ENCODE measurements around the gene EEIG1.

DNA sequence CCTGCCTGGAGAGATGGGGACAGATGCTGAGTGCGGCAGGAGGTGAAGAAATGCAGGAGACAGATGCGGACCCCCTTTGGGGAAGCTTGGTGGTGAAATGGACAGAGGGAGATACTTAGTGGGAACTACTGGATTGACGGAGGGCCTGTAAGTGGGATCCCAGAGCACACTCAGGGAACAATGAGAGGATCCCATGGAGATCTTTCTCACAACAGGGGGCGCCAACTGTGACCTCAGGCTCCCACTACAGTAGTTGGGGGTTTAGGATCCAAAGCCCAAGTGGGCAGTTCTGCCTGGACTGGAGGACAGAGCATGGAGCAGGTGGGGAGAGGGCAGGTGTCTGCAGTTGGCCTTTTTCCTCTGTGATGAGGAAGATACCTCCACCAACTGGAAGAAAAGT is 46.5 kb downstream of the EEIG1 start:
- TF ChIP-seq ZBTB8A (tag by site-specific recombination; IDR thresholded peaks at IDR 0.05), result no peak
- TF ChIP-seq ZNF501 (tag by site-specific recombination; IDR thresholded peaks at IDR 0.05), result no peak
- TF ChIP-seq, protein P1, sequence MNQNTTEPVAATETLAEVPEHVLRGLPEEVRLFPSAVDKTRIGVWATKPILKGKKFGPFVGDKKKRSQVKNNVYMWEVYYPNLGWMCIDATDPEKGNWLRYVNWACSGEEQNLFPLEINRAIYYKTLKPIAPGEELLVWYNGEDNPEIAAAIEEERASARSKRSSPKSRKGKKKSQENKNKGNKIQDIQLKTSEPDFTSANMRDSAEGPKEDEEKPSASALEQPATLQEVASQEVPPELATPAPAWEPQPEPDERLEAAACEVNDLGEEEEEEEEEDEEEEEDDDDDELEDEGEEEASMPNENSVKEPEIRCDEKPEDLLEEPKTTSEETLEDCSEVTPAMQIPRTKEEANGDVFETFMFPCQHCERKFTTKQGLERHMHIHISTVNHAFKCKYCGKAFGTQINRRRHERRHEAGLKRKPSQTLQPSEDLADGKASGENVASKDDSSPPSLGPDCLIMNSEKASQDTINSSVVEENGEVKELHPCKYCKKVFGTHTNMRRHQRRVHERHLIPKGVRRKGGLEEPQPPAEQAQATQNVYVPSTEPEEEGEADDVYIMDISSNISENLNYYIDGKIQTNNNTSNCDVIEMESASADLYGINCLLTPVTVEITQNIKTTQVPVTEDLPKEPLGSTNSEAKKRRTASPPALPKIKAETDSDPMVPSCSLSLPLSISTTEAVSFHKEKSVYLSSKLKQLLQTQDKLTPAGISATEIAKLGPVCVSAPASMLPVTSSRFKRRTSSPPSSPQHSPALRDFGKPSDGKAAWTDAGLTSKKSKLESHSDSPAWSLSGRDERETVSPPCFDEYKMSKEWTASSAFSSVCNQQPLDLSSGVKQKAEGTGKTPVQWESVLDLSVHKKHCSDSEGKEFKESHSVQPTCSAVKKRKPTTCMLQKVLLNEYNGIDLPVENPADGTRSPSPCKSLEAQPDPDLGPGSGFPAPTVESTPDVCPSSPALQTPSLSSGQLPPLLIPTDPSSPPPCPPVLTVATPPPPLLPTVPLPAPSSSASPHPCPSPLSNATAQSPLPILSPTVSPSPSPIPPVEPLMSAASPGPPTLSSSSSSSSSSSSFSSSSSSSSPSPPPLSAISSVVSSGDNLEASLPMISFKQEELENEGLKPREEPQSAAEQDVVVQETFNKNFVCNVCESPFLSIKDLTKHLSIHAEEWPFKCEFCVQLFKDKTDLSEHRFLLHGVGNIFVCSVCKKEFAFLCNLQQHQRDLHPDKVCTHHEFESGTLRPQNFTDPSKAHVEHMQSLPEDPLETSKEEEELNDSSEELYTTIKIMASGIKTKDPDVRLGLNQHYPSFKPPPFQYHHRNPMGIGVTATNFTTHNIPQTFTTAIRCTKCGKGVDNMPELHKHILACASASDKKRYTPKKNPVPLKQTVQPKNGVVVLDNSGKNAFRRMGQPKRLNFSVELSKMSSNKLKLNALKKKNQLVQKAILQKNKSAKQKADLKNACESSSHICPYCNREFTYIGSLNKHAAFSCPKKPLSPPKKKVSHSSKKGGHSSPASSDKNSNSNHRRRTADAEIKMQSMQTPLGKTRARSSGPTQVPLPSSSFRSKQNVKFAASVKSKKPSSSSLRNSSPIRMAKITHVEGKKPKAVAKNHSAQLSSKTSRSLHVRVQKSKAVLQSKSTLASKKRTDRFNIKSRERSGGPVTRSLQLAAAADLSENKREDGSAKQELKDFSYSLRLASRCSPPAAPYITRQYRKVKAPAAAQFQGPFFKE (tag by site-specific recombination; IDR thresholded peaks at IDR 0.05; ENCODE audit: borderline replicate concordance), result no peak
- no peak for TF ChIP-seq KLF16 (tag by site-specific recombination; IDR thresholded peaks at IDR 0.05)
- TF ChIP-seq, protein P2, sequence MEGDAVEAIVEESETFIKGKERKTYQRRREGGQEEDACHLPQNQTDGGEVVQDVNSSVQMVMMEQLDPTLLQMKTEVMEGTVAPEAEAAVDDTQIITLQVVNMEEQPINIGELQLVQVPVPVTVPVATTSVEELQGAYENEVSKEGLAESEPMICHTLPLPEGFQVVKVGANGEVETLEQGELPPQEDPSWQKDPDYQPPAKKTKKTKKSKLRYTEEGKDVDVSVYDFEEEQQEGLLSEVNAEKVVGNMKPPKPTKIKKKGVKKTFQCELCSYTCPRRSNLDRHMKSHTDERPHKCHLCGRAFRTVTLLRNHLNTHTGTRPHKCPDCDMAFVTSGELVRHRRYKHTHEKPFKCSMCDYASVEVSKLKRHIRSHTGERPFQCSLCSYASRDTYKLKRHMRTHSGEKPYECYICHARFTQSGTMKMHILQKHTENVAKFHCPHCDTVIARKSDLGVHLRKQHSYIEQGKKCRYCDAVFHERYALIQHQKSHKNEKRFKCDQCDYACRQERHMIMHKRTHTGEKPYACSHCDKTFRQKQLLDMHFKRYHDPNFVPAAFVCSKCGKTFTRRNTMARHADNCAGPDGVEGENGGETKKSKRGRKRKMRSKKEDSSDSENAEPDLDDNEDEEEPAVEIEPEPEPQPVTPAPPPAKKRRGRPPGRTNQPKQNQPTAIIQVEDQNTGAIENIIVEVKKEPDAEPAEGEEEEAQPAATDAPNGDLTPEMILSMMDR (tag by site-specific recombination; IDR thresholded peaks at IDR 0.05), result no peak
- TF ChIP-seq ZNF132 (tag by site-specific recombination; IDR thresholded peaks at IDR 0.05; ENCODE audit: borderline replicate concordance), result no peak
- TF ChIP-seq, protein P3, sequence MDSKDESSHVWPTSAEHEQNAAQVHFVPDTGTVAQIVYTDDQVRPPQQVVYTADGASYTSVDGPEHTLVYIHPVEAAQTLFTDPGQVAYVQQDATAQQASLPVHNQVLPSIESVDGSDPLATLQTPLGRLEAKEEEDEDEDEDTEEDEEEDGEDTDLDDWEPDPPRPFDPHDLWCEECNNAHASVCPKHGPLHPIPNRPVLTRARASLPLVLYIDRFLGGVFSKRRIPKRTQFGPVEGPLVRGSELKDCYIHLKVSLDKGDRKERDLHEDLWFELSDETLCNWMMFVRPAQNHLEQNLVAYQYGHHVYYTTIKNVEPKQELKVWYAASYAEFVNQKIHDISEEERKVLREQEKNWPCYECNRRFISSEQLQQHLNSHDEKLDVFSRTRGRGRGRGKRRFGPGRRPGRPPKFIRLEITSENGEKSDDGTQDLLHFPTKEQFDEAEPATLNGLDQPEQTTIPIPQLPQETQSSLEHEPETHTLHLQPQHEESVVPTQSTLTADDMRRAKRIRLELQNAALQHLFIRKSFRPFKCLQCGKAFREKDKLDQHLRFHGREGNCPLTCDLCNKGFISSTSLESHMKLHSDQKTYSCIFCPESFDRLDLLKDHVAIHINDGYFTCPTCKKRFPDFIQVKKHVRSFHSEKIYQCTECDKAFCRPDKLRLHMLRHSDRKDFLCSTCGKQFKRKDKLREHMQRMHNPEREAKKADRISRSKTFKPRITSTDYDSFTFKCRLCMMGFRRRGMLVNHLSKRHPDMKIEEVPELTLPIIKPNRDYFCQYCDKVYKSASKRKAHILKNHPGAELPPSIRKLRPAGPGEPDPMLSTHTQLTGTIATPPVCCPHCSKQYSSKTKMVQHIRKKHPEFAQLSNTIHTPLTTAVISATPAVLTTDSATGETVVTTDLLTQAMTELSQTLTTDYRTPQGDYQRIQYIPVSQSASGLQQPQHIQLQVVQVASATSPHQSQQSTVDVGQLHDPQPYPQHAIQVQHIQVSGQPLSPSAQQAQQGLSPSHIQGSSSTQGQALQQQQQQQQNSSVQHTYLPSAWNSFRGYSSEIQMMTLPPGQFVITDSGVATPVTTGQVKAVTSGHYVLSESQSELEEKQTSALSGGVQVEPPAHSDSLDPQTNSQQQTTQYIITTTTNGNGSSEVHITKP (tag by site-specific recombination; IDR thresholded peaks at IDR 0.05), result no peak
- no peak for TF ChIP-seq ZNF335 (tag by site-specific recombination; conservative IDR thresholded peaks at IDR 0.05)
- no peak for TF ChIP-seq ZNF561 (tag by site-specific recombination; IDR thresholded peaks at IDR 0.05; ENCODE audit: borderline replicate concordance)
- TF ChIP-seq ZNF585B (tag by site-specific recombination; IDR thresholded peaks at IDR 0.05), result no peak
- no peak for TF ChIP-seq HOXD13 (CRISPR knock-in tag; IDR thresholded peaks at IDR 0.05; ENCODE audit: borderline replicate concordance)
- TF ChIP-seq KLF9 (tag by site-specific recombination; IDR thresholded peaks at IDR 0.05; ENCODE audit: low read depth), result no peak

Data from HEK293 (cell line).